Right forelimb (tissue), 1 donor: ENCODE measurements around the gene NRXN3.

ENCODE experiments used
- DNase-seq: peaks from one replicate; pipeline ENCODE4 v3.0.0-alpha.2; 2018

Gene NRXN3

DNA sequence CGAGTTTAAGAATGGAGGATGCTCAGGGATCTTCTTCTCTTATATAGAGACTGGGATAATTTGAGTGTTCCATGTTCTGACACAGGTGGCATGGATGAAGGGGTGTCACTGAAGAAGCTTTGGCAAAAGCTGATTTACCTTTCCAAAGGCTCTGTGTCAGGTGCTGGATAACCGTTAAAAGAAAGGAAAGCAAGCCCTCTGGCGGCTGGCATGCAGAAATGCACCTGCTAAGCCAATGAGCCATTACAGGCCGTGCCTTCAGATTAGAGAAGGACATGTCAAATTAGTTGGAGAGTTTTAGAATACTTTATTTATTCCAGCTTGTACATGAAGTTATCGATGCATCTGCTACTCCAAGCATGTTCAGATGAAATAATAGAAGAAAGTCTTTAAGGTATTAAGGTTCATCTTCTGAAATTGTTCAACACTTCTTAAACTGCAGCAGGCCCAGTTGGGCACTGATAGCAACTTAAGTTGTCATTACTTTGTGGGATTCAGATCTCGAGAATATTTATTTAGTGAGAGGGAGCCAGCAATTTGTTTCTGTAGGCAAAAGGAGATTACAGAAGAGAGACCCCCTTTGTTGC lies 678.2 kb downstream of the NRXN3 start:
- no peak for DNase-seq

DNA sequence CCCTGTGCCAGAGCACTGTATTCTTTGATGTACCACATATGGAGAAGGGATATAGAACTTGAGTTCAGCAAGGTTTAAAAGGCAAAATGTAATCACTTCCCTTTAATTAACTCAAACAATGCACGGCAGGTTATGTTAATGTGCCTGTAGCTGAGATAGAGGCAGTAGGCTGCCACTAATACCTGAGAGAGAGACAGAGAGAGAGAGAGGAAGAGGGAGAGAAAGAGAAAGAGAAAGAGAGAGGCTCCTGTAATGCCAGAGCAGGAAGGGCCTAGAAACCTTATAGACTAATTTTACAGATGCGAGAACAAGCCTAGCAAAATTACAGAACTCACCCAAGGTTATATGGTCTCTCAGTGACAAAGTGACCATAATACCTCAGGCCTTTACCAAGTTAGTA lies 679.8 kb downstream of the NRXN3 start:
- DNase-seq: no peak

GRCh38 chr14:78851189-78851588 lies 681.0 kb downstream of the NRXN3 start:
- no peak for DNase-seq

DNA sequence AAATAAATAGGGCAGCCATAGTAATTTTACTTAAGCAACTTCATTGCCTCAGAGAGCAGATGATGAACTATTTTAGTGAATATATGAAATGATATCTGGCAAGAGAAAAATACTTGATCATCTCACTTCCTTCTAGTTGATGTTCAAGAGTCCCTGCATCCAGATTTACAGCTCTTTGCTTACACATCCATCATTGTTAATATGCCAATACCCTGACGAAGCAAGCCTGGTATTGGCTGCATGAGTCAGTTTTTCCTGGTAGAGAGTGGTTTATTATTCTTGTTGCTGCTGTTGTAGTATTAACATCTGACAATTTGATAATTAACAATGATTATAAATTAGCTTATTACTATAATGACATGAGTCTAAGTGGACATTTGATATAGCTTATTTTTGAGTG lies 681.9 kb downstream of the NRXN3 start:
- DNase-seq: no peak

DNA sequence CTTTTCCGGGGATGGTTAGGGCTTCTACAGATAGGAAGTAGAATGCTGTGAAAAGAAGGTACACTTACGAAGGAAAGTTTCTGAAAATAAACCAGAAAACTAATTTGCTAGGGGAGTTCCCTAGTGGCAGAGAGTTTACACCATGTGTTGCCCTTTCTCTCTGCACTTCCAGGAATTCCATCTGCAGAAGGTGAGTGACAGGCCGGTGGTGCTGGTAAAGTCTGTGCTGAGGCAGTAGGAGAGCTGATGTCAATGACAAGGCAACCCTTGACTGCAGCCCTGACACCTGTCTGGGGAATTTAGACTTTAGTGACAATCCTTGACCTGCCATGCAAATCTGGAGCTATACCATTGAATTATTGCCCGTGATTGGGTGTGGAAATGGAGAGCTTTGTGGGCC lies 687.8 kb downstream of the NRXN3 start:
- no peak for DNase-seq

- DNase-seq: peak; percentile 46
These were observed 693.0 kb downstream of the NRXN3 start for GRCh38 chr14:78863143-78863542.

- no peak for DNase-seq
These were observed 702.7 kb downstream of the NRXN3 start for GRCh38 chr14:78872837-78873236.

DNA sequence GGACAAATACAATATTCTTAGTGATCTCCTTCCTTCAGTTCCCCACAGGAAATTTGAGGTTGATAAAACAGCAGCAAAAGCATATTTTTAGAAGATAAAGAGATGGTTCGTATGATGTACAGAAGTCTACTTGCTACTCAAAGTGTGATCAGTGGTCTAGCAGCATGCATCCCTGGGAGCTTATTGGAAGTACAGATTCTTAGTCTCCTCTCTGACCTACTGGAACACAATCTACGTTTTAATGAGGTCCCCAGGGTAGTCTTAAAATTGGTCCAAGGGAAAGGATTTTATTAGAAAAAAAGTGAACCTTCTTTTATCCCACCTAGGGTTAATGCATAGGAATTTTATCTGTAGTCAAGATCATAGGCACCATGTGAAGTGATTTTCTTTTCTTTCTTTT lies 703.4 kb downstream of the NRXN3 start:
- DNase-seq: no peak

GRCh38 chr14:78875049-78875448 lies 704.9 kb downstream of the NRXN3 start:
- no peak for DNase-seq

- DNase-seq: no peak
These were observed 715.7 kb downstream of the NRXN3 start for GRCh38 chr14:78885884-78886283.

GRCh38 chr14:78897443-78897842 lies 727.3 kb downstream of the NRXN3 start:
- DNase-seq: no peak

DNA sequence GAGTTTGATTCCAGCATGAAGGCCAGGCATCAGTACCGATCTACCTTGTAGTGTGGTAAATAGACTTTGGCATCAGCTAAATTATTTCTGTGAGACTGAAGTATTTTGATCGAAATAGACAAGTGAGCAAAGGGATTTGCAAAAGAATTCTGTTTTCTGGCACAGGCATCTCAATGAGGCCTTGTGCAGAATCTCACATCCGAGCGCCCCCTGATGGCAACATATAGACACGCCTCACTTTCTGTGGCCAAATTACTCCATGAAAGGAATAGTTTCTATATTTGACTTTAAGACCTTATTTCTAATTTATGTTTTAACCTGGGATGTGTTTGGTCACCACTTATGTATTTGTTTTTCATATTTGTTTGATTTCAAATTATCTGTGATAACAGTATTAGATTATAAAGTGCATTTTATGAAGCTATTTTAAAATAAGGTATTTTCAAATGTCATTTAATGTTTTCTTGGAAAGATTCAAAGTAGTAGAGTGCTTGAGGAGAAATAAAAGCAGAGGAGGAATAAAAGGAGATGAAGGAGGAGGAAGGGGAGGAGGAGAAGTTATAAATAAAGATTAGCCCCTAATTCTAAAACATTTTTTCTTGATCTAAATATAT lies 731.9 kb downstream of the NRXN3 start:
- DNase-seq: no peak

- DNase-seq: no peak
These were observed 733.9 kb downstream of the NRXN3 start for GRCh38 chr14:78904094-78904493.

- no peak for DNase-seq
These were observed 747.3 kb downstream of the NRXN3 start for GRCh38 chr14:78917462-78917861.

DNA sequence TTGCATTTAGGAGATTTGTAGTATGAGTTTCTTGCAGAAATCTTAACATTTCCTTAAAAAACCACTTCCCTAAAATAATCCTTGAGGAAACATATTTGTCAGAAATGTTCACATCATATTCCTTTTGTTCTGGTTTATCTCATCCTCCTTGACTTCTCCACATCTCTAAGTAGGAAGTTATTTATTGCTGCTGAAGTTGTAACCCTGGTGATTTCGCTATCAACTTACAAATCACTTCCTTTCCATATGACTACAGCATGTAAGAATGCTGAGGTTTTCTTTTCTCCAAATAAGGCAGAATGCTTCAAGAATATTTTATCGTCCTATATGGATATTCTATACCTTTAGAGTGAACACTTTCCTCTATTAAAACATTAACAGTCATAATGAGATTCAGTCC lies 751.7 kb downstream of the NRXN3 start:
- no peak for DNase-seq

- DNase-seq: no peak
These were observed 757.1 kb downstream of the NRXN3 start for GRCh38 chr14:78927261-78927660.

GRCh38 chr14:78933166-78933565 lies 763.0 kb downstream of the NRXN3 start:
- DNase-seq: no peak

DNA sequence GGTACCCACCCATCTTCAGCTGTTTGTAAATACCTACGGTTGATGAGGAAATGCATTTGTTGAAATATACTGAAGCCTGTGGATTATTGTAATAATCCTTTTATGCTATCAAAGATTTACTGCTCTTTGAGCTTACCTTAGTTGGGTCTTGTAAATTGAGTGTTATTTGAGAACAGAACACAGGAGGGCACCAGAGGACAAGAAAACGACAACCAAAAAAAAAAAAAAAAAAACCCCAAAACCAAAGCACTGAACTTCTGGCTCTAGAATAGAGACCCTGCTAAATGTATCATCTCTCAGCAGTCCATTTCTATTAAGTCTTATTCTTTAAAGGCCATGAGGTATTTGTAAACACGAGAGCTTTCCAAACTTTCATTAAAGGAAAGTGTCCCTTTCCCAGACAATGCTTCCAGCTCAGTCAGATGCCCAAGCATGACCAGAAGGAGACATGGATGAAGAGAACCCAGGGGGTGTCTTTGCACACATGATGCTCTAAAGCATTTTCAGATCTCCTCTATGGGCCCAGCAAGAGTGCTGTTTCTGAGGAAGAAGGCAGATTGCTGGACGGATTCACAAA lies 763.9 kb downstream of the NRXN3 start:
- no peak for DNase-seq

DNA sequence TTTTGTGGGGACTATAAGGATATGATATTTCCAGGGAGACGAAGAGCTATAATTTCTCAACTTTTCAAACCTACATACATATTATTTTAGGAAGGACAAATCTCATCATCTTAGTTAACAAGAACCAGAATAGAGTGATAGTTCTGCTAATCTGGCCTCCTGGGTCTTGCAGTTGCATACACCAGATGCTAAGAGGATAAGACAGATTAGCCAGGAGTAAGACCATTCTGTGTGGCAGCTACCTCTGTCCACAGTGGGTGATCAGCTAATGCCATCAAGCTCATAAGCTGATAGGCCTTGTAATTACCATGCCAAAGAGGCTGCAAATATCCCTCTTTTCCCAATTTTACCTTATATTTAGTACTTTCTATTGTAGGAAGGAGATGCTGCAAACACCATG lies 776.8 kb downstream of the NRXN3 start:
- no peak for DNase-seq

- no peak for DNase-seq
These were observed 777.5 kb downstream of the NRXN3 start for GRCh38 chr14:78947681-78948080.

GRCh38 chr14:78950649-78951048 lies 780.5 kb downstream of the NRXN3 start:
- DNase-seq: no peak

GRCh38 chr14:78951602-78952001 lies 781.4 kb downstream of the NRXN3 start:
- DNase-seq: no peak

DNA sequence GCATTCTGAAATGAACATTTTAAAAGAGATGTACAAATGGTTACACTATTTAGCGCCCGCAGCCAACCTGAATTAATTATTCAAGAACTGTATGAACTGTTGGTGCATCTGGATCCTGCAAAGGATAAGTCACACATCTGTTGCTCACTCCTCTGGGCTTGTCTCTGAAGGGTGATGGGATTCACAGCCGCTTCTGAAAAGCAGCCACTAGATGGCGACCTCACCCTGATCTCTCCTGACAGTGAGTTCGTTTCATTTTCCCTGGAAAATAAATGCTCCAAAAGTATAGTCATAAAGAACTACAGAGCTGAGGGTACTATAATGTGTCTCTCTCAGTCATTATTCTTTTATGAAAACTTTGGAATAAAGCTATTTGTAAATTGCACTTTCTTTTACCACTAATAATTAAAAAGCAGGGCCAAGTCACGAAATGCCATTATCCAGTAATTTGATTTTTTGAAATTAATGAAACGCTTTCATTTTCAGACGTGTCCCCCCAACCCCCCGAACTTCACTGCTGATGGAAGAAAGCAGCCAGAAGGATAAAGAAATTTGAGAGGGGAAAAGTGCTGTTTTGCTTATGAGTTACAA lies 789.6 kb downstream of the NRXN3 start:
- DNase-seq: peak; percentile 81

- DNase-seq: no peak
These were observed 797.1 kb downstream of the NRXN3 start for GRCh38 chr14:78967111-78967809.
